HCT116 (cell line): ENCODE measurements around the gene FRMD8. TPM values are rescaled to one million over a fixed set of nuclear protein-coding genes. Genes with fewer than 3 reads are reported as not detected.

Experiments used
- ATAC-seq: fragments of 200-7000 bp; cut with Tn5 transposase; 2 replicates; pipeline ENCODE4 v1.9.1; 2020; ENCODE audit warnings: mild to moderate bottlenecking, moderate library complexity
- BruUV-seq: library from RNA; stranded (reverse); fragments of 400-500 nt; replicated peaks from 2 replicates; lab custom pipeline; 2021; lab: Mats Ljungman, UMichigan
- CTCF ChIA-PET: fragments of 300-600 bp; sonication (Branson Sonifier 250); formaldehyde crosslinking; loops from one replicate; lab custom pipeline; 2021; ENCODE audit warnings: antibody characterized with exemption; lab: Charles Lee
- POLR2A ChIA-PET: fragments of 300-600, 350-600 bp; sonication (Branson Sonifier 250); formaldehyde crosslinking; loops from one replicate; lab custom pipeline; 2021; ENCODE audit warnings: antibody characterized with exemption; lab: Charles Lee
- RAD21 ChIA-PET, 2 experiments: fragments of 300-600 bp; sonication (Branson Sonifier 250); formaldehyde crosslinking; loops; one replicate each; lab custom pipeline; 2023; ENCODE audit warnings: low total read pairs in 2 of 2; ENCODE audit not compliant: uncharacterized antibody in 2 of 2, unreplicated experiment in 2 of 2, low non-redundant PET in 1 of 2; lab: Charles Lee
- DNase-seq: peaks from one replicate; pipeline ENCODE4 v3.0.0-alpha.2; 2010; ENCODE audit warnings: low read depth, low spot score
- H2AFZ ChIP-seq: fragments of 200-600 bp; shearing (Covaris generic), sonication (generic); 2 replicates; pipeline ENCODE4 v1.6.1; 2017; ENCODE audit warnings: low read depth, mixed run types, mixed read lengths, antibody characterized with exemption, low read length; ENCODE audit not compliant: poor library complexity, severe bottlenecking
- H3K27ac ChIP-seq: 2 replicates; pipeline ENCODE4 v1.5.1; 2012; ENCODE audit warnings: low read depth, low read length
- H3K27me3 ChIP-seq: fragments of 200-600 bp; sonication (generic); 2 replicates; pipeline ENCODE4 v1.6.1; 2016; ENCODE audit warnings: mixed run types, low read length, mixed read lengths; ENCODE audit not compliant: insufficient read depth
- H3K36me3 ChIP-seq, 2 experiments: fragments of 200-500 bp in 1 of 2; fragments of 200-600 bp in 1 of 2; sonication (Bioruptor generic) in 1 of 2; sonication (generic) in 1 of 2; 2 replicates each; pipeline versions ENCODE4 v1.5.1 to v1.6.1; 2014 to 2016; ENCODE audit warnings: low read length in 2 of 2, inconsistent platforms in 1 of 2, mixed read lengths in 1 of 2, mixed run types in 1 of 2; ENCODE audit not compliant: insufficient read depth in 2 of 2, control insufficient read depth in 1 of 2
- H3K4me1 ChIP-seq, 2 experiments: fragments of 200-600 bp in 1 of 2; sonication (generic) in 1 of 2; 2 replicates each; pipeline versions ENCODE4 v1.5.1 to v1.6.1; 2012 to 2017; ENCODE audit warnings: low read length in 2 of 2, inconsistent platforms in 1 of 2, mild to moderate bottlenecking in 1 of 2, mixed read lengths in 1 of 2, mixed run types in 1 of 2, moderate library complexity in 1 of 2; ENCODE audit not compliant: insufficient read depth in 2 of 2, control insufficient read depth in 1 of 2
- H3K4me2 ChIP-seq: fragments of 200-600 bp; sonication (generic); 2 replicates; pipeline ENCODE4 v1.6.1; 2017; ENCODE audit warnings: mixed run types, low read length, mixed read lengths
- H3K4me3 ChIP-seq, 2 experiments: fragments of 200-600 bp in 1 of 2; sonication (generic) in 1 of 2; replicated peaks in 1 of 2; 2 replicates each; pipeline ENCODE4 v1.5.1; 2011 to 2016; ENCODE audit warnings: low read length in 2 of 2, control low read depth in 1 of 2, low read depth in 1 of 2, mild to moderate bottlenecking in 1 of 2, mixed read lengths in 1 of 2, mixed run types in 1 of 2
- H3K79me2 ChIP-seq: fragments of 200-600 bp; sonication (generic); 2 replicates; pipeline ENCODE4 v1.6.1; 2017; ENCODE audit warnings: mild to moderate bottlenecking, mixed run types, low read length, moderate library complexity, mixed read lengths; ENCODE audit not compliant: insufficient read depth
- H3K9ac ChIP-seq: fragments of 200-600 bp; sonication (generic); 2 replicates; pipeline ENCODE4 v1.6.1; 2016; ENCODE audit warnings: low read length, mixed read lengths
- H3K9me2 ChIP-seq: fragments of 200-600 bp; sonication (generic), shearing (Covaris generic); 2 replicates; pipeline ENCODE4 v1.6.1; 2017; ENCODE audit warnings: mixed run types, mild to moderate bottlenecking, moderate library complexity; ENCODE audit not compliant: insufficient read depth
- H3K9me3 ChIP-seq, 2 experiments: fragments of 200-500 bp in 1 of 2; fragments of 200-600 bp in 1 of 2; sonication (Bioruptor generic) in 1 of 2; sonication (generic) in 1 of 2; 2 replicates each; pipeline ENCODE4 v1.6.1; 2014 to 2017; ENCODE audit warnings: low read length in 2 of 2, mixed read lengths in 2 of 2, inconsistent platforms in 1 of 2, low read depth in 1 of 2, mild to moderate bottlenecking in 1 of 2, mixed run types in 1 of 2, moderate library complexity in 1 of 2; ENCODE audit not compliant: control insufficient read depth in 1 of 2, insufficient read depth in 1 of 2
- H4K20me1 ChIP-seq: fragments of 200-600 bp; sonication (generic), shearing (Covaris generic); 2 replicates; pipeline ENCODE4 v1.6.1; 2017; ENCODE audit warnings: mixed run types, mild to moderate bottlenecking, moderate library complexity; ENCODE audit not compliant: insufficient read depth
- CBX3 ChIP-seq: IDR thresholded peaks from 2 replicates; pipeline ENCODE4 v1.6.1; 2012; ENCODE audit warnings: low read depth
- CEBPB ChIP-seq: IDR thresholded peaks from 2 replicates; pipeline ENCODE4 v1.6.1; 2012; ENCODE audit warnings: low read depth
- CTCF ChIP-seq, 3 experiments: fragments of 200-600 bp in 1 of 3; sonication (generic) in 1 of 3; IDR thresholded peaks in 2 of 3; conservative IDR thresholded peaks in 1 of 3; 2 replicates each; pipeline ENCODE4 v1.5.1; 2012 to 2017; ENCODE audit warnings: low read depth in 2 of 3, low read length in 2 of 3, antibody characterized with exemption in 1 of 3, borderline replicate concordance in 1 of 3, control low read depth in 1 of 3, mild to moderate bottlenecking in 1 of 3, mixed read lengths in 1 of 3, mixed run types in 1 of 3, moderate library complexity in 1 of 3; ENCODE audit not compliant: insufficient read depth in 1 of 3
- EGR1 ChIP-seq: IDR thresholded peaks from 2 replicates; pipeline ENCODE4 v1.6.1; 2012; ENCODE audit warnings: low read depth
- ELF1 ChIP-seq: IDR thresholded peaks from 2 replicates; pipeline ENCODE4 v1.6.1; 2012; ENCODE audit warnings: low read depth, borderline replicate concordance
- EZH2phosphoT487 ChIP-seq: fragments of 200-600 bp; IDR thresholded peaks from 2 replicates; pipeline ENCODE4 v1.6.1; 2018; ENCODE audit warnings: antibody characterized with exemption, borderline replicate concordance
- FOSL1 ChIP-seq: IDR thresholded peaks from 2 replicates; pipeline ENCODE4 v1.6.1; 2012; ENCODE audit warnings: low read depth
- JUND ChIP-seq: IDR thresholded peaks from 2 replicates; pipeline ENCODE4 v1.6.1; 2012
- REST ChIP-seq: IDR thresholded peaks from 2 replicates; pipeline ENCODE4 v1.6.1; 2012; ENCODE audit warnings: low read depth
- SIN3A ChIP-seq: IDR thresholded peaks from 2 replicates; pipeline ENCODE4 v1.6.1; 2012; ENCODE audit warnings: low read depth
- SP1 ChIP-seq: IDR thresholded peaks from 2 replicates; pipeline ENCODE4 v1.6.1; 2012; ENCODE audit warnings: low read depth
- SRF ChIP-seq: IDR thresholded peaks from 2 replicates; pipeline ENCODE4 v1.6.1; 2012; ENCODE audit warnings: low read depth
- TCF7L2 ChIP-seq: IDR thresholded peaks from 2 replicates; pipeline ENCODE4 v1.7.0; 2011; ENCODE audit warnings: borderline replicate concordance, inconsistent platforms; ENCODE audit not compliant: insufficient read depth, insufficient read length; ENCODE audit errors: extremely low read depth
- YY1 ChIP-seq: IDR thresholded peaks from 2 replicates; pipeline ENCODE4 v1.6.1; 2011; ENCODE audit warnings: low read length, low read depth, moderate library complexity, mild to moderate bottlenecking; ENCODE audit not compliant: insufficient replicate concordance; ENCODE audit errors: extremely low read depth
- ZFX ChIP-seq: fragments of 450-650 bp; IDR thresholded peaks from 2 replicates; pipeline ENCODE4 v1.6.1; 2017
- intact Hi-C: fragments of 100-400 bp; cut with micrococcal nuclease; formaldehyde crosslinking; loops from 2 replicates; pipeline ENCODE4 v1.10.0; 2022
- total RNA-seq: library from RNA; stranded (reverse); gene quantifications from one replicate; pipeline ENCODE4 v1.2.1, GENCODE V29; 2021; ENCODE audit not compliant: unreplicated experiment

The FRMD8 gene
- total RNA-seq, 1 experiment from 2014 or later, result 35.8 TPM

- TF ChIP-seq EGR1 (no peak), EZH2phosphoT487 (no peak), JUND (no peak), FOSL1 (no peak), CTCF (IDR thresholded peaks at IDR 0.05 in 2 of 3, conservative IDR thresholded peaks at IDR 0.05 in 1 of 3; ENCODE audit: borderline replicate concordance in 1 of 3, insufficient read depth in 1 of 3, low read depth in 2 of 3, low read length in 2 of 3) (no peak), ELF1 (no peak), ZFX (no peak), REST (no peak), SRF (no peak), CBX3 (no peak), YY1 (no peak), TCF7L2 (no peak), SIN3A (no peak), SP1 (no peak), CEBPB (no peak)
- Histone ChIP-seq H3K27me3 (no peaks in the 10 kb centered on the region), H3K4me1 (peaks cover 6 to 13% of the 10 kb centered on the region in 2 experiments; a peak in 3 of 4 replicates), H2AFZ (no peak overlapping the region), H3K9ac (no peak overlapping the region), H4K20me1 (no peaks in the 10 kb centered on the region), H3K79me2 (no peaks in the 10 kb centered on the region), H3K4me2 (no peak overlapping the region), H3K4me3 (no peak overlapping the region), H3K9me3 (no peaks in the 10 kb centered on the region), H3K27ac (no peak overlapping the region), H3K36me3 (no peaks in the 10 kb centered on the region), H3K9me2 (no peaks in the 10 kb centered on the region)
- no TSS peak for BruUV-seq
- CTCF ChIA-PET, result no interaction called here
- intact Hi-C loops, result no loop called here
- ATAC-seq, result no peak
- DNase-seq, result no peak
- RAD21 ChIA-PET, result no interaction called here
- POLR2A ChIA-PET, result no interaction called here
Observed at GRCh38 chr11:65370659-65371049, 15.8 kb upstream of the FRMD8 start.
